ENCODE results near the gene SDCCAG8. TPM values are rescaled to one million over a fixed set of nuclear protein-coding genes. Genes with fewer than 3 reads are reported as not detected.

The SDCCAG8 gene
- total and polyA plus RNA-seq, 2 donors from 2014 or later: 29.6 to 53.2 TPM

DNA sequence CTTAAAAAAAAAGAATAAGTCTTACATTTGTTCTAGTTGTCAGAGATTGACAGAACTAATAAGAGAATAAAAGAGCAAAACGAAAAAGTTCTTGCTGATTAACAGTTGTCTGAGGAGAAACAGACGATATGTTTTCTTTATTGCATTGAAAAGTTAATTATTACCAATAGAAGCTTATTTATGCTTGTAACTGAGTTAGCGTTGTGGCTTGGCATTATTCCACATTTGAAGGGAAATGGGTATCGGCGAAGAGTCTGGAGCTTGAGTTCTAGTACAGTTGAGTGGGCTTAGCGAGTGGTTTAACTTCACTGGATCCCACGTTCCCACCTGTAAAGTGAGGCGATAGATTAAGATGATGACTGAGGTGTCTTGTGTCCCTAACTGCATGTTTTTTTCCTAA is 109.0 kb downstream of the SDCCAG8 start:
- no peaks in the 10 kb centered on the region for H3K9me3 ChIP-seq (ENCODE audit: control insufficient read depth in 2 of 3, insufficient read depth in 1 of 3, low read length in 3 of 3)
- intact Hi-C loops (cut with DNase I): no loop called here
- H3K27ac ChIP-seq (ENCODE audit: low read depth in 2 of 2, low read length in 2 of 2): no peak overlapping the region
- no peak for TF ChIP-seq CTCF (IDR thresholded peaks at IDR 0.05; ENCODE audit: borderline replicate concordance, extremely low read depth, insufficient read depth)
- no peak for FAIRE-seq
- no peak overlapping the region for H3K4me3 ChIP-seq (ENCODE audit: low read length in 3 of 3)
- peak in 2 of 5 donors; percentile 8 to 13 for DNase-seq
- no peak overlapping the region for H3K9ac ChIP-seq (ENCODE audit: low read length in 3 of 3)
- H3K4me1 ChIP-seq (ENCODE audit: control insufficient read depth in 2 of 3, insufficient read depth in 2 of 3, low read depth in 1 of 3, low read length in 3 of 3): no peaks in the 10 kb centered on the region
- peaks cover 0 to 4% (median 0%) of the 10 kb centered on the region in 3 donors for H3K36me3 ChIP-seq (ENCODE audit: control insufficient read depth in 2 of 3, insufficient read depth in 3 of 3, low read length in 3 of 3)
- no peaks in the 10 kb centered on the region for H3K27me3 ChIP-seq (ENCODE audit: control insufficient read depth, insufficient read depth, low read length)

- Histone ChIP-seq H3K27me3 (ENCODE audit: control insufficient read depth, insufficient read depth, low read length) (no peaks in the 10 kb centered on the region), H3K4me1 (ENCODE audit: control insufficient read depth in 2 of 3, insufficient read depth in 2 of 3, low read depth in 1 of 3, low read length in 3 of 3) (no peaks in the 10 kb centered on the region), H3K27ac (ENCODE audit: low read depth in 2 of 2, low read length in 2 of 2) (no peak overlapping the region), H3K4me3 (ENCODE audit: low read length in 3 of 3) (no peak overlapping the region), H3K9me3 (ENCODE audit: control insufficient read depth in 2 of 3, insufficient read depth in 1 of 3, low read length in 3 of 3) (no peaks in the 10 kb centered on the region), H3K9ac (ENCODE audit: low read length in 3 of 3) (no peak overlapping the region), H3K36me3 (ENCODE audit: control insufficient read depth in 2 of 3, insufficient read depth in 3 of 3, low read length in 3 of 3) (no peaks in the 10 kb centered on the region)
- FAIRE-seq: no peak
- no peak for TF ChIP-seq CTCF (IDR thresholded peaks at IDR 0.05; ENCODE audit: borderline replicate concordance, extremely low read depth, insufficient read depth)
- intact Hi-C loops (cut with DNase I): no loop called here
- DNase-seq: no peak
Measured at GRCh38 chr1:243367314-243367713, 111.5 kb downstream of the SDCCAG8 start.

DNA sequence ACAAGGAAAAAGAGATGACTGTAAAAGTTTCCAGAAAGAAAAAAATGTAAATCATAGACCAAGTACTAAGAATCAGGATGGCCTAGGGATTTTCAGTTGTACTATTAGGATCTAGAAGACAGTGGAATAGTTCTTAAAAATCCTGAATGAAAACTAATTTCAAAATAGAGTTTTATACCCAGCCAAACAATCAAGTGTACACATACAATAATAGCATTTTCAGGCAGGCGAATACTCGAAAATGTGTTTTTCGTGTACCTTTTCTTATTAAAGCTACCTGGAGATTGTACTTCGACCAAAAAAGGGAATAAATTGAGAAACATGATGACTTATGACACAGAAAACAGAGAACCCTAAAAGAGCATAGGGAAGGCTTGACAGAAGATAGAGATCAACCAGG is 118.6 kb downstream of the SDCCAG8 start:
- TF ChIP-seq CTCF (IDR thresholded peaks at IDR 0.05; ENCODE audit: borderline replicate concordance, extremely low read depth, insufficient read depth): no peak
- Histone ChIP-seq H3K27ac (ENCODE audit: low read depth in 2 of 2, low read length in 2 of 2) (no peak overlapping the region), H3K4me3 (ENCODE audit: low read length in 3 of 3) (no peak overlapping the region), H3K27me3 (ENCODE audit: control insufficient read depth, insufficient read depth, low read length) (no peaks in the 10 kb centered on the region), H3K9me3 (ENCODE audit: control insufficient read depth in 2 of 3, insufficient read depth in 1 of 3, low read length in 3 of 3) (no peaks in the 10 kb centered on the region), H3K4me1 (ENCODE audit: control insufficient read depth in 2 of 3, insufficient read depth in 2 of 3, low read depth in 1 of 3, low read length in 3 of 3) (no peaks in the 10 kb centered on the region), H3K36me3 (ENCODE audit: control insufficient read depth in 2 of 3, insufficient read depth in 3 of 3, low read length in 3 of 3) (peaks cover 0 to 5% (median 0%) of the 10 kb centered on the region in 3 donors), H3K9ac (ENCODE audit: low read length in 3 of 3) (no peak overlapping the region)
- intact Hi-C loops (cut with DNase I): no loop called here
- FAIRE-seq (no peak), DNase-seq (no peak)

DNA sequence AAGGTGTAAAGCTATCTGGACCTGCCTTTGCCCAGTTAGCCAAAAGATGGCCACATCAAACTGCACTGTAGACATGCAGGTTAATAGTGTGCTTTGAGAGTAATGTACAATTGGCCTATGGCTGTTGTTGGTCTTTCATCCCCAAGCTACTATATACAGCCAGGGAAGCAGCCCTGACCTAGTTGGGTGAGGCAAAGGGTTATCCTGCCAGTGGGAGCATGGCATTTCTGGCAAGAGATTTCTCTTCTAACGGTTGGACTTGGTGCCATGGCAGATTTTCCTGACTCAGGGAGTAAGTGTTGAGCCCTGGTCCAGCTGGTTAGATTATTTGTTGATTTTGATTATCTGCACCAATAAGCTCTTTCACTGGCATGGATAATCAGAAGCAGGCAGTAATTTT is 119.8 kb downstream of the SDCCAG8 start:
- no peak for TF ChIP-seq CTCF (IDR thresholded peaks at IDR 0.05; ENCODE audit: borderline replicate concordance, extremely low read depth, insufficient read depth)
- FAIRE-seq (no peak), DNase-seq (no peak)
- Histone ChIP-seq H3K9me3 (ENCODE audit: control insufficient read depth in 2 of 3, insufficient read depth in 1 of 3, low read length in 3 of 3) (no peaks in the 10 kb centered on the region), H3K9ac (ENCODE audit: low read length in 3 of 3) (no peak overlapping the region), H3K4me1 (ENCODE audit: control insufficient read depth in 2 of 3, insufficient read depth in 2 of 3, low read depth in 1 of 3, low read length in 3 of 3) (no peaks in the 10 kb centered on the region), H3K27ac (ENCODE audit: low read depth in 2 of 2, low read length in 2 of 2) (no peak overlapping the region), H3K36me3 (ENCODE audit: control insufficient read depth in 2 of 3, insufficient read depth in 3 of 3, low read length in 3 of 3) (peaks cover 0 to 8% (median 0%) of the 10 kb centered on the region in 3 donors), H3K27me3 (ENCODE audit: control insufficient read depth, insufficient read depth, low read length) (no peaks in the 10 kb centered on the region), H3K4me3 (ENCODE audit: low read length in 3 of 3) (no peak overlapping the region)
- intact Hi-C loops (cut with DNase I): no loop called here

Data from kidney (tissue), 14 donors.